GM12873 (cell line): ENCODE measurements around the gene ITPRIPL2.

Experiments
- TF ChIP-seq, protein P1 (sequence below): IDR thresholded peaks from 2 replicates; pipeline ENCODE4 v1.5.1; 2012; ENCODE audit warnings: low read depth, mild to moderate bottlenecking, moderate library complexity, low read length, control low read depth; ENCODE audit not compliant: insufficient read depth; ENCODE audit errors: missing control alignments

ITPRIPL2 gene

DNA sequence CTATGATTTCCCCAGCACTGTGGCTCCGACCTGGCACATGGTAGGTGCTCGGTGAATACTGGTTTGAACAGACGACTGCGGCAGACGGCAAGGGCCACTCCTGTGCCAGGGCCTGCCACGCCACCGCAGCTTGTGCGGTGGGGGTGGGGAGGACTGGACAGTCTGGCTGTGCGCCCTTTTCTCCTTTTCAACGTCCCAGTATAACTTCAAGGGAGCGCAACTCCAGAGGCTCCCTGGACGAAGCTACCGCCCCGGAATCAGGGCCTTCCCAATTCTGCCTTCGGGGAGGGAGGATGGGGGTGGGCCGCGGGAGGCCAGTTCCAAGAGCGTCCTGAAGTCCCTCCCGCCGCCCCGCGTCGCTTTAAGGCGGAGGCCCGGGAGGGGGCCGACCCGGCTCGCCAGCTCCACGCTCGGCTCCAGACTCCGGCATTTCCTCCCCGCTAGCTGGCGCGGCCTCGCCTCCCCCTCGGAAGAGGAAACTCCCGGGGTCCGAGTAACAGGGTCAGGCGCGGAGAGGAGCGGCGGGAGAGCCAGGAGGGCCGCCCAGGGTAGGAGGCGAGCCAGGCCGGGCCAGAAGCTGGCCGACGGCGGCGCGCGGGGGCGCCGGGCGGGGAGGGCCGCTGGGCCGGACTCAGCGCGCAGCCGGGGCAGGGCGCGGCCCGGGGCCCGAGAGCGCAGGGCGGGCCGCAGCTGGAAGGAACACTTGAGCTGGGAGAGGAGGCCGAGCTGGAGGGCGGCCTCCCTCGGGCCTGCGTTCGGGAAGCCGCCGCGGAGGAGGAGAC lies at the start of gene ITPRIPL2:
Gene ITPRIPL2 (plus strand): TSS at position 388 of the 782 bp plus-strand sequence. CDS start 498 bp downstream, outside the sequence.
- TF ChIP-seq, protein P1, sequence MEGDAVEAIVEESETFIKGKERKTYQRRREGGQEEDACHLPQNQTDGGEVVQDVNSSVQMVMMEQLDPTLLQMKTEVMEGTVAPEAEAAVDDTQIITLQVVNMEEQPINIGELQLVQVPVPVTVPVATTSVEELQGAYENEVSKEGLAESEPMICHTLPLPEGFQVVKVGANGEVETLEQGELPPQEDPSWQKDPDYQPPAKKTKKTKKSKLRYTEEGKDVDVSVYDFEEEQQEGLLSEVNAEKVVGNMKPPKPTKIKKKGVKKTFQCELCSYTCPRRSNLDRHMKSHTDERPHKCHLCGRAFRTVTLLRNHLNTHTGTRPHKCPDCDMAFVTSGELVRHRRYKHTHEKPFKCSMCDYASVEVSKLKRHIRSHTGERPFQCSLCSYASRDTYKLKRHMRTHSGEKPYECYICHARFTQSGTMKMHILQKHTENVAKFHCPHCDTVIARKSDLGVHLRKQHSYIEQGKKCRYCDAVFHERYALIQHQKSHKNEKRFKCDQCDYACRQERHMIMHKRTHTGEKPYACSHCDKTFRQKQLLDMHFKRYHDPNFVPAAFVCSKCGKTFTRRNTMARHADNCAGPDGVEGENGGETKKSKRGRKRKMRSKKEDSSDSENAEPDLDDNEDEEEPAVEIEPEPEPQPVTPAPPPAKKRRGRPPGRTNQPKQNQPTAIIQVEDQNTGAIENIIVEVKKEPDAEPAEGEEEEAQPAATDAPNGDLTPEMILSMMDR: no peak

DNA sequence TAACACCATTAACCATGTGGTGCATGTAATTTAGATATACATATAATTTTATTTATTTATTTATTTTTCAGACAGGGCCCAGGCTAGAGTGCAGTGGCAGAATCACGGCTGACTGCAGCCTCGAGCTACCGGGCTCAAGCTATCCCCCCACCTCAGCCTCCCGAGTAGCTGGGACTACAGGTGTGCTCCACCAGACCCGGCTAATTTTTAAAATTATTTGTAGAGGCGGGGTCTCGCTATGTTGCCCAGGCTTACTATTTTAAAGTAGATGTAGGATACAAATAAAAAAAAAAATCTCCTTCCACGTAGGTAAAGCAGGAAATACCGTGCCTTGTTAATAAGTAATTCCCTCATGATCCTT lies 46.8 kb upstream of the ITPRIPL2 start:
- TF ChIP-seq, protein P1: no peak

- TF ChIP-seq, protein P1: no peak
These were observed 46.2 kb upstream of the ITPRIPL2 start, which contains the start of gene COQ7 for GRCh38 chr16:19067349-19068236. TSS of gene COQ7 (plus strand) at chr16:19067614. CDS start at chr16:19067665, 51 bp downstream.

DNA sequence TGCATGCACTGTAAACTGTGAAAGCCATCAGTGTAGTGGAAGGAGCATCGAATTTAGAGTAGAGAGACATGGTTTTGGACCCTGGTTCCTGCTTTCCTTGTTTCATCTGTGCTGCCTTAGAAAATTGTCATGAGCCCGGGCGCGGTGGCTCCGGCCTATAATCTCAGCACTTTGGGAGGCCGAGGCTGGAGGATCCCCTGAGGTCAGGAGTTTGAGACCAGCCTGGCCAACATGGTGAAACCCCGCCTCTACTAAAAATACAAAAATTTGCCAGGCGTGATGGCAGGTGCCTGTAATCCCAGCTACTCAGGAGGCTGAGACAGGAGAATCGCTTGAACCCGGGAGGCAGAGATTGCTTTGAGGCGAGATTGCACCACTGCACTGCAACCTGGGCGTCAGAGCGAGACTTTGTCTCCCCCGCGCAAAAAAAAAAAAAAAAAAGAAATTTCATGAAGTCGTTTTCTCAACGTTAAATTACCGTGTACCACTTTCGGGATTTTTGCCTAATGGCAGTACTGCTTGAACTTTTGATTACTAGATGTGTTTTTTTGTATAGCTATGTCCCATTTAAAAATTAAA lies 45.4 kb upstream of the ITPRIPL2 start:
- TF ChIP-seq, protein P1: no peak

DNA sequence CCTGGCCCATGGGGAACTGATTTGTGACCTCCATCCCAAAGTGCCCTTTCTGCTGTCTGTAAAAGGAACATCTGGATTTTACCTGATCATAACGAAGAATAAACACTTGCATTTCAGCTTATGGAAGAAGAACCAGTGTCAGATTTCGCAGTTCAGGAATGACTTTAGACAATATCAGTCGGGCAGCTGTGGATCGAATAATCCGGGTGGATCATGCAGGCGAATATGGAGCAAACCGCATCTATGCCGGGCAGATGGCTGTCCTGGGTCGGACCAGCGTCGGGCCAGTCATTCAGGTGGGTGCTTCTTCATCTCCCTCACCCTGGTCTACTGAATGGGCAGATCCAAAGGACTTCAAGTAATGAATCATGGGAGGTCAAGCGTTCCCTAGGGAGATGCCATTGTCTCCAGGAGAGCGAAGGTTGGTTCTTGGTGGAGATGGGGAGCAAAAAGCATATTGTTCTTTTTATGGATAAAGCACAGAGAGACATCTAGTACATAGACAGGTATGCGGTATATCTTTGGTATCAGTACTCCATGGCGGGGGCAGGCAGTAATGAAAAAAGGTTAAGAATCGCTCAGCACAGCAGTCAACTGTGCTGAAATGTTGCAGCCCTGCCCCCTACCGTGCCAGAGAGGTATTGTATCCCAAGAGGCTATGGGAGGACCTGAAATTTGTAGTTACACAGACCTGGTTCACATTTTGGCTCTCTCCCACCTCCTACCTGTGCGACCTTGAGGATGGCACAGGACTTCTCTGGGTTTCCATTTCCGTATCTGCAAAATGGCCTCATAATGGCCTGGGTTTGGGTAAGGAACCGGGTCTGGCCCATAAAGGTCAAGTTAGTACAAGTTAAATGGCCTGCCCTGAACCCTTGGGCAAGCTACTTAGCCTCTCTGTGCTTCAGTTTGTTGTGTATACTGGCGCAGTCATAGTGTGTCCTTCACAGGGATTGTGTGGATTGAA lies 41.7 kb upstream of the ITPRIPL2 start:
- TF ChIP-seq, protein P1: peak; percentile 88

- TF ChIP-seq, protein P1: no peak
These were observed 40.4 kb upstream of the ITPRIPL2 start for GRCh38 chr16:19073344-19073743.
